ENCODE measurements around the gene EMX1.

EMX1 gene

GRCh38 chr2:72959554-72959953 is 42.2 kb downstream of the EMX1 start:
- DNase-seq, result no peak

DNA sequence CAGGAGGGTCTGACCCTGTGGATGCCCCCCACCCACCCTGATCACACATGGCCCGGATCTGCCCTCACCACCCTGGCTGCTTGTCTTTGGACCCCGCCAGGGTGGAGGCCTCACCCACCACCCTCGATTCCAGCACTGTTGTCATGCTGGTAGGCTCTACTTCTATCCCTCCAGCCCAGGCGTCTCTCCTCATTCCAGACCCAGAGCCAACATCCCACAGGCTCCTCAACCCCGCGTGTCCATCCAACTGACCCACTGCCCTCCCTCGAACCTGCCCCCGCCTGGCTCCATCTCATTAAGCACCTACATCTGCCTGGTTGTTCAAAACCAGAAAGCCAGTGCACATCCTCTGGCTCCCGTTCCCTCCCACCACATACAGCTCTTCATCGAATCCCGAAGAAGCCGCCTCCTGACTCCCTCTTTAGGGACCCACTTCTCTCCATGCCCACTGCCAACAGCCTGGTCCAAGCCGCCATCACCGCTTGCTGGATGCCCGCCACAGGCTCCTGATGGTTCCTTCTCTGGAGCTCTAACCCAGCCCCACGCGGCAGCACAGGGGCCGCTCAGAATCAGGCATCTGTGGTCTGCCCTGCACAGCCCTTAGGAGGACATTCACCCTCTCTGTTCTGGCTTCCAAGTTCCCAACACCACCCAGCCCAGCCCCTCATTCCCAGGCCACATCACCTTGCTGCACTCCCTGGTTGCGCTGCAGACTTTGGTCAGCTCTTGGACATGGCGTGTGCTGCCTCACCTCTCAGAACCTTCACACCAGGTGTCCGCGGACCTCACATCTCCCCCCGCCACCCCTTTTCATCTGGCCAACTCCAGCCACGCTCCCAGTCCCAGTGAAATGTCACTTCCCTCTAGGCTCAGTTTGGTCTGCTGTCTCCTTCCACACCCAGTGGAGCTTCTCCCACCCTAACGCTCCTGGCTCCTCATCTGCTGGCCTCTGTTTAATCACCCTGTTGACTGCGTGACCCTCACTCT is 43.0 kb downstream of the EMX1 start:
- DNase-seq, result no peak

- no peak for DNase-seq
Measured at GRCh38 chr2:72961036-72961720, 43.9 kb downstream of the EMX1 start.

- no peak for DNase-seq
Measured at GRCh38 chr2:72961853-72962468, 44.6 kb downstream of the EMX1 start.

- no peak for DNase-seq
Measured at GRCh38 chr2:72962911-72963310, 45.6 kb downstream of the EMX1 start.

DNA sequence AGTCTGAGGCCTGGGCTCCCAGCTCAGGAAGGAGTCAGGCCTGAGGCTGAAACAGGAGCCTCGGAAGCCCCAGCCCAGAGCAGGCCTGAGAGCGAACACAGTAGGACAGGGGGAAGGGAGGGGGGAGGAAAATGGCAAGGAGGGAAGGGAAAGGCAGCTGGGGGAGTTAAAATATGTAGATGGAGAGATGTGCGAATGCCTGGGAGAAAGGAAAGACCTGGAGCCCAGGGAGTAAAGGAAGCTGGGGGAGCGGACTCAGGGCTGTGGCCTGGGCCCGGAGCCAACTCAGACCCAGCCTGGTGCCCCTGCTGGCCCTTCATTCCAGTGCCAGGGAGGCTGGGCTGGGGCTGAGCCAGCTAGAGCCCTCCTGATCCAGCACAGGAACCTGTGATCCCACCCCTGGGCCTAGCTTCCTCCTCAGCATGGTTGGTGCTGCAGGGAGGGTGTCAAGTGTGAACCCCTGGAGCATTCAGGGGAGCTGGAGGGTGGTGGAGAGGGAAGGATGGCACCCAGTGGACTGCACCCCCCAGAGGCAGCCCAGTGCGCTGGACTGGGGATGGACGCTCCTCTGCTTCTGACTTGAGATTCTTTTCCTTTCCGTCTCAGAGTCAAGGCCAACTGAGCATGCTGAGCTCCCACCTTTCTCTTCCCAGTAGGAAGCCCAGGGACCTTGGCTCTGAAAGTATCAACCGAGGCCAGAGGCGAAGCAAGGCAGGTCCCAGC is 46.3 kb downstream of the EMX1 start:
- no peak for DNase-seq

- no peak for DNase-seq
Measured at GRCh38 chr2:72964146-72964525, 46.8 kb downstream of the EMX1 start.

- DNase-seq, result no peak
Measured at GRCh38 chr2:72965016-72965415, 47.7 kb downstream of the EMX1 start.

DNA sequence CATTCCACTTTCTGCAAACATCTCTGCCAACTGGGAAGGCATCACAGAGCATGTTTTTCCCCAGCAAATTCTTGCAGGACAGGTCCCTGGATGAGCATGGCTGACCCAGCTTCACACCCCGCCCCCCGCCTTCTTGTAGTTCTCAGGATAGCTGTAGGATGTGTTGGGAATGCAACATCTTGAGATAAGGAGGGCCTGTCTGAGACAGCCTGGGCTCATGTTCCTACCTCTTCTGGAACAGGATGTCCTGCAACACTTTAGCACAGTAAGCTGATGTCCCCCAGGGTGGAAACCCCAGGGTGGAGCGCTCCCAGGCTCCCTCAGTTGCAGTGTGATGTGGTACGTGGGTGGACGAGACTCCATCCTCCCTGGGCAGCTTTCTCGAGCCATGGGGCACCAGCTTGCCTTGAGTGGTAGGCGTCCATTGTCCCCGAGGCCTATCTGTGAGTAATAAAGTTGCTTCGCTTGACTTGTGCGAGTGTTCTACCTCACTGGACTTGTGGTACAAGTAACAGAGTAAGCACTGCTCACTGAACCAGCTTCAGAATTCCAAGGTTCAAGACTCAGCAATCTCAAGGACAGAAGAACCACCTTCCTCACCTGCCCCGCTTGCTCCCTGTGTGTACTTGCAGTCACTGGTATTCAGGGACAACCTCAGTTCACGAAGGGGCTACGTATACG is 48.6 kb downstream of the EMX1 start:
- DNase-seq, result no peak

GRCh38 chr2:72968286-72968685 is 51.0 kb downstream of the EMX1 start:
- no peak for DNase-seq

GRCh38 chr2:72969706-72970105 is 52.4 kb downstream of the EMX1 start:
- no peak for DNase-seq

DNA sequence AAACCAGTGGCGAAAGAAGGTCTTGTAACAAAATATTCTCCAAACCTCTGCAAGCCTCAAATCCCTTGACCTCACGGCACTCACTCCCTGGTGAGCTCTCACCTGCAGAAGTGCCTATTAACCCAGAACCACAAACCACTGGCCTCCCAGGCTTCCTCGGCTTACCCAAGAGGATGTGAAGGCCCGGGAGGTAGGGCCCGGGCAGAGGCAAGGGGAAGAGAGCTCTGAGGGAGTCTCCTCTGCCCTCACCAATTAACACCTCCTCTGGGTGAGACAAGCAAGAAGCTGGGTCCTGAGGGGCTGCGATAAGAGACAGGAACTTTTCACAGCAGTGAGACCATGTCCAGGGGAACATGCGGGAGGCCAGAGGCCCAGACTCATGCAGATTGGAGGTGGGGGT is 53.7 kb downstream of the EMX1 start:
- no peak for DNase-seq

DNA sequence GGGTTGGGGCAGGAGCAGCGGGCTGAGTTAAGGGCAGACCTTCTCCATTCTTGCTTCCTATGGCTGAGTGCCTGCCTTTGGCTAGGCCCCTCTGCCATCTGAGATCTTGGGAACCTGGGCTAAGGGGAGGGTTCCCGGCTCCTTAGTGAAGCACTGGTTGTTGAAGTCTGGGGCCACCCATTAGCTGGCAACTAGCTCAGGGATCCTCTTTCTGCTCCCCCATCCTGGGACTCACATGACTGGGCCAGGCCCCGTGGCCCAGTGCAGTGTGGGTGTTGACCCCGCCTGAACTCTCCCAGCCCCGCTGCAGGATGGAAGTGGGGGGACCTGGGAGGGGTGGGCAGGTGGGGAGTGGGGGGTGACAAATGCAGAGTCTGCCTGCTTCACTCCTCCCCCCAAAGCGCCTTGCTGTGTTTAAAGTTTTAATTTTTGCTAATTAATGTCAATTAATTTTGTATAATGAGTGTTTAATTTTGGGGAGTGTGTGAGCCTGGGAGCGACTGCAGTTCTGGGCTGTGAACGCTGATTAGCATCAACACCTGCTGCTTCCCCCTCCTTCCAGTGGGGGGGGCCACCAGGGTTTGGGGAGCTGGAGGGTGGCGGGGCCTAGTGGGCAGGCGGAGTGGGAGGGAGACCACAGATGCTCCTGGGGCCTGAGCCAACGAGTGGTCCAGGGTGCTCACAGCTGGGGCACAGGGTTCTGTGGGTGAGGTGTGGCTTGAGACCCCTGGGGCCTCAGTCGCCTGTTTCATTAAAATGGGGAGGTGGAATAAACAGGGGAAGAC is 55.2 kb downstream of the EMX1 start:
- no peak for DNase-seq

- no peak for DNase-seq
Measured at GRCh38 chr2:72973137-72973535, 55.8 kb downstream of the EMX1 start.

- DNase-seq, result peak in 3 of 14 donors; percentile 4 to 11 (median 5)
Measured at GRCh38 chr2:72973566-72974435, 56.5 kb downstream of the EMX1 start.

- DNase-seq, result no peak
Measured at GRCh38 chr2:72974436-72974754, 57.1 kb downstream of the EMX1 start.

GRCh38 chr2:72975017-72975416 is 57.7 kb downstream of the EMX1 start:
- DNase-seq, result no peak

- peak in 1 of 14 donors; percentile 26 for DNase-seq
Measured at GRCh38 chr2:72979896-72980295, 62.6 kb downstream of the EMX1 start.

- no peak for DNase-seq
Measured at GRCh38 chr2:72980535-72981217, 63.4 kb downstream of the EMX1 start.

GRCh38 chr2:72981536-72981935 is 64.2 kb downstream of the EMX1 start:
- no peak for DNase-seq
